GM12872 (cell line): ENCODE measurements around the gene CABLES1.

Experiments
- CTCF ChIP-seq: IDR thresholded peaks from 3 replicates; pipeline ENCODE4 v1.5.1; 2011; ENCODE audit warnings: low read depth, mild to moderate bottlenecking, low read length, moderate library complexity; ENCODE audit not compliant: insufficient read depth

Gene CABLES1

DNA sequence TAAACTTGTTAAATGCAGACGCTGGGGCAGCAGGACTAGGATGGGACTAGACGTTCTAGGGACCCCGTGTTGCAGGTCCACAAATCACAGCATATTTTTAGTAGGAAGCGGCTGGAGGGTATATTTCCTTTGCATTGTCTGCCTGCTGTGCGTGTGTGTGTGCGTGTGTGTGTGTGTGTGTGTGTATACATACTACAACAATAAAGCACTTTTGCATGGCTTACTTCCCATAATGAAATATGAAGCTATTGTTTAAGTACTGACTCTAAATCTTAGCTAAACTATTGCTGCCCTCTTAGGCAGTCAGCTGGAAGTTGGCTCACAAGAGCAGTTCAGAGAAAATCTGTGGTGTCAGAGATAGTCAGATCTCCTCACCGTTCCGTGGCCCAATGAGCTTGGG lies 133.4 kb downstream of the CABLES1 start:
- TF ChIP-seq CTCF: no peak

- no peak for TF ChIP-seq CTCF
These were observed 134.6 kb downstream of the CABLES1 start for GRCh38 chr18:23269928-23270327.

- TF ChIP-seq CTCF: no peak
These were observed 135.8 kb downstream of the CABLES1 start for GRCh38 chr18:23270986-23271680.

DNA sequence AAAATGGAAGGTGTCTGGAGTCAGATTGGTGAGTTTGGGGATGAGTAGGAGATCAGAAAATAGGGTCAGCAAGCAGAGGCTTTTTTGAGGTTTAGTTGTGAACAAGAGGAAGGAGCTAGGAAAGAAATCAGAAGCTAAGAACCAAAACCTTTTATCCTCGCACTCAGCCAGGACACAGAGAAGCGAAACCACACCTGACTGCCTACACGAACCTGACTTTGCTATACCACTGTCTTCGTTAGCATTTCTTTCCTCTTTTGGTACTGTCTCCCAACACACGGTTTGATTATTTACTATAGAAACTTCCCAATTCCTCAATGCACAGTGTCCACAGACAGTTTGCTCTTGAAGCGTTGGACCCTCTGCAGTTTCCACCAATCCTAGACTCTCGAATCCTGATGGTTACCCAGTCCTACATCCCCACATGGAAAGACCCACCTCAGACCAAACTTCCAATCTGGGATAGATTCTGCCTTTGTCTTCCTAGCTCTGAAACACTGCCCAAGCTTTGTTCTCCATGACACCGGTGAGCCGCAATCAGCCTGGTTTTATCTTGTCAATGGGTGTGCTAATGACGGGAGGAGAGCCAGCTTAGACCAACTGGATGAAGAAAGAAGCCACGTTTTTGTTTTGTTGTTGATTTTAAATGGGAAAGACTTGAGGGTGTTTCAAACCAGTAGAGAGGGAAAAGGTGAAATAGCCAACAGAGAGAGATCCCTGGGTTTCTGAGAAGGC lies 137.4 kb downstream of the CABLES1 start:
- no peak for TF ChIP-seq CTCF

- no peak for TF ChIP-seq CTCF
These were observed 138.2 kb downstream of the CABLES1 start for GRCh38 chr18:23273443-23273966.

- no peak for TF ChIP-seq CTCF
These were observed 139.6 kb downstream of the CABLES1 start for GRCh38 chr18:23274638-23275482.

DNA sequence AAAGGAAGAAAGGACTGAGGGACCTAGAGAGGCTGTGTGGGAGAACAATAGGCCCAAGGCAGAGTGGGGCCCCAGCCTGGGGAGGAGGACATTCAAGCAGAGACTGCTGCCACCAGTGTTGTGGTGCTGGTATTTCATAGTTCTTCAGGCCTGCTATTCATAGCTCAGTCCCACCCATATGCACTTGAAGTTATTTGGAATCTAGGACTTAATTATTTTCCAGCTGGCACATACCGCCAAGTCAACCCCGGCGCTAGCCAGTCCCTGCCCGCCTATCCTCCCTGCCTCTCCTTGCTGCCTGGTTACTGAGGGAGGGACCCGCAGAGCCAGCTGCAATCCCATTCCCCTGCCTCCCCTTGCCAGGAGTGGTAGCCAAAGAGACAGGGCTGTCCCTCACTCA lies 141.2 kb downstream of the CABLES1 start:
- TF ChIP-seq CTCF: no peak
